GM12878 (cell line): Measurements from ENCODE around the gene ABCA13.

ENCODE experiments used
- CHD4 ChIP-seq: fragments of 200-600 bp; sonication (generic); IDR thresholded peaks from 2 replicates; pipeline ENCODE4 v1.6.1; 2016; ENCODE audit warnings: mild to moderate bottlenecking
- RAD21 ChIP-seq: IDR thresholded peaks from 2 replicates; pipeline ENCODE4 v1.6.1; 2011; ENCODE audit warnings: mild to moderate bottlenecking, low read depth, low read length, moderate library complexity; ENCODE audit not compliant: insufficient read depth
- STAT3 ChIP-seq: IDR thresholded peaks from 2 replicates; pipeline ENCODE4 v1.6.1; 2011; ENCODE audit warnings: low read depth, low read length, improper control_type of control experiment

DNA sequence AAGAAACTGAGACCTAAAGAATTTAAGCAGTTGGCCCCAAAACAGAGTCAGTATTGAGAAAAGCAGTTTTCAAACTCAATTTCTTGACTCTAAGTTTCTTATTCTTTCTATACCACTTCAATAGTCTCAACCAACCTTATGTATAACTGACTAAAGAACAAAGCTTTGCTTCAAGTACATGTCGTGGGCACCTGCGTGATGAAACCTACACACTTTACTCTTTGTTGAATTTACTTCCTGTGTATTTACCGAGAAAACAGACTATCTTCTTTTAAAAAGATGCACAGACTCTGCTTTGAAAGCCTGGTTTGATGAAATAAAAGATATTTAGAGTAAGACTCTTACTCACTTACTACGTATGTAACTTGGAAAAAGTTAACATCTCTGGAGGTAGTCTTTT is 455.9 kb downstream of the ABCA13 start:
- TF ChIP-seq CHD4 (no peak), RAD21 (no peak), STAT3 (no peak)
